ENCODE results near the gene STN1.

DNA sequence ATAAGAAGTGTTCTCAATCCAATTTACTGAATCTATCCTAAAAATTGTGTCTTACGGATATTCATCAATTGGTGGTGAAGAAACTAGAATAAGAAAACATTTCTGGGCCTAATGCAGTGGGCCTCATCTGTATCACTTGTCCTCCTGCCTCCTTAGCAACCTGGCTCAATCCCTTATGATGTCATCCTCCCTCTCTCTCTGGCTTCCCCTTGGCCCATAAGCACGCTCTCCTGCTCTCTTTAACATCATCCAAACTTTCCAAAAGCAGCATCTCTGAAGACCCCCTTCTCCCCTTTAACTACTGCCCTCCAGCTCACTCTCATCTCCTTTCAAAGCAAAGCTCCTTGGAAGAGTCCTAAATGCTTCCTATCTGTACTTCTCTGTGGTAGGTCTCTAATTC, 4.7 kb upstream of the STN1 start:
- no peak for TF ChIP-seq CTCF (IDR thresholded peaks at IDR 0.05 in 2 of 3, conservative IDR thresholded peaks at IDR 0.05 in 1 of 3; ENCODE audit: insufficient read depth in 2 of 3, low read depth in 1 of 3, low read length in 3 of 3)
- TF ChIP-seq LEF1 (IDR thresholded peaks at IDR 0.05), result no peak
- no peak for TF ChIP-seq TCF7 (IDR thresholded peaks at IDR 0.05; ENCODE audit: borderline replicate concordance)
- TF ChIP-seq RBFOX2 (IDR thresholded peaks at IDR 0.05; ENCODE audit: low read depth, low read length), result no peak
- no peak for TF ChIP-seq MAZ (CRISPR knock-in tag; conservative IDR thresholded peaks at IDR 0.05 in 1 of 2, IDR thresholded peaks at IDR 0.05 in 1 of 2)
- no peak for TF ChIP-seq TARDBP (IDR thresholded peaks at IDR 0.05)
- no peak for TF ChIP-seq MTA1 (IDR thresholded peaks at IDR 0.05; ENCODE audit: borderline replicate concordance)
- TF ChIP-seq SRSF1 (IDR thresholded peaks at IDR 0.05; ENCODE audit: low read depth, low read length), result no peak
- no peak for TF ChIP-seq FOXM1 (IDR thresholded peaks at IDR 0.05; ENCODE audit: low read depth)
- no peak for TF ChIP-seq FOXM1 (CRISPR knock-in tag; IDR thresholded peaks at IDR 0.05; ENCODE audit: low read depth)
- no peak for TF ChIP-seq TCF7L2 (IDR thresholded peaks at IDR 0.05; ENCODE audit: low read depth, low read length)
- TF ChIP-seq ELF4 (CRISPR knock-in tag; IDR thresholded peaks at IDR 0.05), result no peak
- TF ChIP-seq ZNF239 (CRISPR knock-in tag; IDR thresholded peaks at IDR 0.05), result no peak
- no peak for TF ChIP-seq SOX6 (IDR thresholded peaks at IDR 0.05)
- no peak for TF ChIP-seq PATZ1 (CRISPR knock-in tag; IDR thresholded peaks at IDR 0.05; ENCODE audit: borderline replicate concordance)

Data from K562 (cell line).